IPS DF 4.7 (cell line): ENCODE measurements around the gene ALG14.
"Not testable (repeated sequence)": the region's sequence is repeated elsewhere in the genome, so short reads cannot be mapped to it uniquely, and the experiment has no call there.

Experiments used
- DNase-seq: peaks from one replicate; pipeline ENCODE4 v3.0.0-alpha.2; 2013; ENCODE audit warnings: low spot score; ENCODE audit errors: extremely low read depth

The ALG14 gene

GRCh38 chr1:94955767-94956632 lies 116.8 kb downstream of the ALG14 start:
- no peak for DNase-seq

- no peak for DNase-seq
These were observed 118.2 kb downstream of the ALG14 start for GRCh38 chr1:94954263-94955220.

GRCh38 chr1:94953746-94954145 lies 119.0 kb downstream of the ALG14 start:
- no peak for DNase-seq

GRCh38 chr1:94953107-94953506 lies 119.6 kb downstream of the ALG14 start:
- no peak for DNase-seq

GRCh38 chr1:94952539-94952938 lies 120.2 kb downstream of the ALG14 start:
- no peak for DNase-seq

GRCh38 chr1:94951509-94952208 lies 121.1 kb downstream of the ALG14 start:
- DNase-seq, result no peak

- no peak for DNase-seq
These were observed 121.7 kb downstream of the ALG14 start for GRCh38 chr1:94951046-94951445.

GRCh38 chr1:94949681-94950661 lies 122.8 kb downstream of the ALG14 start:
- DNase-seq, result no peak

- no peak for DNase-seq
These were observed 125.3 kb downstream of the ALG14 start for GRCh38 chr1:94947437-94947836.

GRCh38 chr1:94946886-94947285 lies 125.9 kb downstream of the ALG14 start:
- no peak for DNase-seq

GRCh38 chr1:94942171-94943128 lies 130.3 kb downstream of the ALG14 start:
- no peak for DNase-seq

- DNase-seq, result not testable (repeated sequence)
These were observed 131.3 kb downstream of the ALG14 start for GRCh38 chr1:94941480-94941879.

GRCh38 chr1:94940738-94941137 lies 132.0 kb downstream of the ALG14 start:
- no peak for DNase-seq

GRCh38 chr1:94937820-94938219 lies 134.9 kb downstream of the ALG14 start:
- DNase-seq, result no peak

- no peak for DNase-seq
These were observed 135.7 kb downstream of the ALG14 start for GRCh38 chr1:94936861-94937620.

- no peak for DNase-seq
These were observed 137.3 kb downstream of the ALG14 start for GRCh38 chr1:94935476-94935875.

GRCh38 chr1:94935034-94935433 lies 137.7 kb downstream of the ALG14 start:
- no peak for DNase-seq

GRCh38 chr1:94934551-94934950 lies 138.2 kb downstream of the ALG14 start:
- DNase-seq, result no peak
